Stimulated activated CD8-positive, alpha-beta memory T cell treated with anti-CD3 and anti-CD28 coated beads, Interleukin-4, amount 100 ng/mL, for 48 hours (primary cell): ENCODE results near the gene GGTA1.
"Not testable (repeated sequence)": the region's sequence is repeated elsewhere in the genome, so short reads cannot be mapped to it uniquely, and the experiment has no call there.

Source experiments
- DNase-seq: peaks from one replicate; pipeline ENCODE4 v3.0.0-alpha.2; 2020

The GGTA1 gene

GRCh38 chr9:121498487-121499176 is 1.0 kb downstream of the GGTA1 start:
- DNase-seq = peak; percentile 26

- DNase-seq = peak; percentile 53
Measured at GRCh38 chr9:121498150-121498486, 1.5 kb downstream of the GGTA1 start.

- DNase-seq = no peak
Measured at GRCh38 chr9:121495976-121496375, 3.7 kb downstream of the GGTA1 start.

- DNase-seq = no peak
Measured at GRCh38 chr9:121494192-121494591, 5.5 kb downstream of the GGTA1 start.

GRCh38 chr9:121491111-121491510 is 8.5 kb downstream of the GGTA1 start:
- DNase-seq = no peak

- no peak for DNase-seq
Measured at GRCh38 chr9:121489344-121489743, 10.3 kb downstream of the GGTA1 start.

- DNase-seq = no peak
Measured at GRCh38 chr9:121486043-121486442, 13.6 kb downstream of the GGTA1 start.

GRCh38 chr9:121485623-121486022 is 14.0 kb downstream of the GGTA1 start:
- no peak for DNase-seq

GRCh38 chr9:121484651-121485446 is 14.8 kb downstream of the GGTA1 start:
- no peak for DNase-seq

- no peak for DNase-seq
Measured at GRCh38 chr9:121483473-121484031, 16.1 kb downstream of the GGTA1 start.

GRCh38 chr9:121483049-121483448 is 16.6 kb downstream of the GGTA1 start:
- no peak for DNase-seq

GRCh38 chr9:121478816-121479676 is 20.6 kb downstream of the GGTA1 start:
- no peak for DNase-seq

GRCh38 chr9:121476156-121476555 is 23.5 kb downstream of the GGTA1 start:
- no peak for DNase-seq

- no peak for DNase-seq
Measured at GRCh38 chr9:121474231-121474947, 25.3 kb downstream of the GGTA1 start.

GRCh38 chr9:121473229-121473628 is 26.4 kb downstream of the GGTA1 start:
- DNase-seq = no peak

- no peak for DNase-seq
Measured at GRCh38 chr9:121472446-121472845, 27.2 kb downstream of the GGTA1 start.

GRCh38 chr9:121466142-121466541 is 33.5 kb downstream of the GGTA1 start:
- no peak for DNase-seq

- no peak for DNase-seq
Measured at GRCh38 chr9:121464968-121465367, 34.7 kb downstream of the GGTA1 start.

GRCh38 chr9:121463026-121463807 is 36.4 kb downstream of the GGTA1 start:
- peak; percentile 69 for DNase-seq

GRCh38 chr9:121459513-121459912 is 40.1 kb downstream of the GGTA1 start:
- DNase-seq = no peak

- not testable (repeated sequence) for DNase-seq
Measured at GRCh38 chr9:121458449-121458848, 41.2 kb downstream of the GGTA1 start.
